Measurements from ENCODE around the gene TMEM143.
"Not testable (repeated sequence)": the region's sequence is repeated elsewhere in the genome, so short reads cannot be mapped to it uniquely, and the experiment has no call there.

Gene TMEM143

GRCh38 chr19:48363810-48364597, at the start of gene TMEM143, which contains the start of gene SYNGR4:
Gene TMEM143, minus strand, starts transcription at chr19:48363940. Its CDS starts 20 bp downstream, at chr19:48363920.
Gene SYNGR4, plus strand, starts transcription at chr19:48364367. Its CDS starts 1,476 bp downstream, at chr19:48365843.
- peak; percentile 100 for DNase-seq (ENCODE audit: low read depth, low spot score)

- DNase-seq (ENCODE audit: low read depth, low spot score) = no peak
Observed at GRCh38 chr19:48405850-48406249, 42.1 kb upstream of the TMEM143 start.

- no peak for DNase-seq (ENCODE audit: low read depth, low spot score)
Observed at GRCh38 chr19:48405010-48405659, 41.4 kb upstream of the TMEM143 start.

- peak; percentile 70 for DNase-seq (ENCODE audit: low read depth, low spot score)
Observed at GRCh38 chr19:48403606-48404005, 39.9 kb upstream of the TMEM143 start.

GRCh38 chr19:48401287-48401686, 37.5 kb upstream of the TMEM143 start:
- no peak for DNase-seq (ENCODE audit: low read depth, low spot score)

- peak; percentile 59 for DNase-seq (ENCODE audit: low read depth, low spot score)
Observed at GRCh38 chr19:48400018-48400742, 36.4 kb upstream of the TMEM143 start.

- DNase-seq (ENCODE audit: low read depth, low spot score) = peak; percentile 86
Observed at GRCh38 chr19:48398375-48399235, 34.9 kb upstream of the TMEM143 start.

- no peak for DNase-seq (ENCODE audit: low read depth, low spot score)
Observed at GRCh38 chr19:48398102-48398374, 34.3 kb upstream of the TMEM143 start.

GRCh38 chr19:48397263-48398101, 33.7 kb upstream of the TMEM143 start:
- DNase-seq (ENCODE audit: low read depth, low spot score) = no peak

- DNase-seq (ENCODE audit: low read depth, low spot score) = no peak
Observed at GRCh38 chr19:48396824-48397176, 33.1 kb upstream of the TMEM143 start.

- DNase-seq (ENCODE audit: low read depth, low spot score) = no peak
Observed at GRCh38 chr19:48396016-48396823, 32.5 kb upstream of the TMEM143 start.

- no peak for DNase-seq (ENCODE audit: low read depth, low spot score)
Observed at GRCh38 chr19:48395499-48395898, 31.8 kb upstream of the TMEM143 start.

- no peak for DNase-seq (ENCODE audit: low read depth, low spot score)
Observed at GRCh38 chr19:48395170-48395455, 31.4 kb upstream of the TMEM143 start.

- no peak for DNase-seq (ENCODE audit: low read depth, low spot score)
Observed at GRCh38 chr19:48394331-48395169, 30.8 kb upstream of the TMEM143 start.

GRCh38 chr19:48393559-48394330, 30.0 kb upstream of the TMEM143 start, which contains the start of gene GRIN2D:
Gene GRIN2D, plus strand, starts transcription at chr19:48393668. Its CDS starts 4,725 bp downstream, at chr19:48398393.
- peak; percentile 71 for DNase-seq (ENCODE audit: low read depth, low spot score)

GRCh38 chr19:48392860-48393558, 29.3 kb upstream of the TMEM143 start:
- DNase-seq (ENCODE audit: low read depth, low spot score) = no peak

GRCh38 chr19:48392006-48392344, 28.2 kb upstream of the TMEM143 start:
- not testable (repeated sequence) for DNase-seq (ENCODE audit: low read depth, low spot score)

Data from astrocyte of the hippocampus (primary cell).